Measurements from ENCODE around the gene CDKN2B-AS1.

GRCh38 chr9:22165144-22165543 lies 170.6 kb downstream of the CDKN2B-AS1 start:
- TF ChIP-seq, protein P1, sequence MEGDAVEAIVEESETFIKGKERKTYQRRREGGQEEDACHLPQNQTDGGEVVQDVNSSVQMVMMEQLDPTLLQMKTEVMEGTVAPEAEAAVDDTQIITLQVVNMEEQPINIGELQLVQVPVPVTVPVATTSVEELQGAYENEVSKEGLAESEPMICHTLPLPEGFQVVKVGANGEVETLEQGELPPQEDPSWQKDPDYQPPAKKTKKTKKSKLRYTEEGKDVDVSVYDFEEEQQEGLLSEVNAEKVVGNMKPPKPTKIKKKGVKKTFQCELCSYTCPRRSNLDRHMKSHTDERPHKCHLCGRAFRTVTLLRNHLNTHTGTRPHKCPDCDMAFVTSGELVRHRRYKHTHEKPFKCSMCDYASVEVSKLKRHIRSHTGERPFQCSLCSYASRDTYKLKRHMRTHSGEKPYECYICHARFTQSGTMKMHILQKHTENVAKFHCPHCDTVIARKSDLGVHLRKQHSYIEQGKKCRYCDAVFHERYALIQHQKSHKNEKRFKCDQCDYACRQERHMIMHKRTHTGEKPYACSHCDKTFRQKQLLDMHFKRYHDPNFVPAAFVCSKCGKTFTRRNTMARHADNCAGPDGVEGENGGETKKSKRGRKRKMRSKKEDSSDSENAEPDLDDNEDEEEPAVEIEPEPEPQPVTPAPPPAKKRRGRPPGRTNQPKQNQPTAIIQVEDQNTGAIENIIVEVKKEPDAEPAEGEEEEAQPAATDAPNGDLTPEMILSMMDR (IDR thresholded peaks at IDR 0.05 in 8 of 11, conservative IDR thresholded peaks at IDR 0.05 in 3 of 11) = no peak
- TF ChIP-seq POLR2A (IDR thresholded peaks at IDR 0.05) (no peak), POLR2AphosphoS5 (IDR thresholded peaks at IDR 0.05) (no peak)
